KOPT-K1 (cell line): ENCODE measurements around the gene GABRG3.

Experiments
- H3K27ac ChIP-seq: fragments of 200-600 bp; sonication (generic); 2 replicates; pipeline ENCODE4 v1.5.1; 2016; ENCODE audit warnings: antibody characterized with exemption, mild to moderate bottlenecking, low read depth, low read length; ENCODE audit not compliant: poor library complexity, severe bottlenecking
- H3K36me3 ChIP-seq: fragments of 200-600 bp; sonication (generic); 2 replicates; pipeline ENCODE4 v1.5.1; 2017; ENCODE audit warnings: antibody characterized with exemption, mild to moderate bottlenecking, low read length, moderate library complexity; ENCODE audit not compliant: insufficient read depth
- H3K9me3 ChIP-seq: fragments of 200-600 bp; sonication (generic); 2 replicates; pipeline ENCODE4 v1.5.1; 2017; ENCODE audit warnings: antibody characterized with exemption, low read length, mild to moderate bottlenecking; ENCODE audit not compliant: insufficient read depth, poor library complexity, severe bottlenecking

The GABRG3 gene

GRCh38 chr15:27126449-27126848 is 155.5 kb downstream of the GABRG3 start:
- Histone ChIP-seq H3K27ac (no peak overlapping the region), H3K36me3 (no peaks in the 10 kb centered on the region), H3K9me3 (no peaks in the 10 kb centered on the region)

GRCh38 chr15:27127815-27128570 is 157.0 kb downstream of the GABRG3 start:
- no peaks in the 10 kb centered on the region for H3K36me3 ChIP-seq
- H3K9me3 ChIP-seq = no peaks in the 10 kb centered on the region
- H3K27ac ChIP-seq = no peak overlapping the region

DNA sequence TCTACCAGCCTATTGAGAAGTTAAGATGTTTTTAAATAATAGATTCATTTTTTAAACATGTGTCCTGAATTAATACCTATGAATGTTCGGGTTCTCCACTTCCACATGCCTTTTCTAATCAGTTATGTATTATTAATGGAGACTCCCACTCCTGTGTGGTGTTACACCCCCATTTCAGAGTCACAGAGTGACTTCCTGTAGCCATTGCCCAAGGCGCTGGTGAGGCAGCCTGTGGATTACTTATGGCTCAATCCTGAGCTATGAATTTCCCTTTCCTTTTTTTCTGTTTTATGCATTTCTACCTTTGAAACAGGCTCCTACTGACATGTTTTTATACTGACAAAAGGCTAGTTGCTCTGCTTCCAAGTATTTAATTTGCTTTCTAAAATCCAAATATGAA is 162.3 kb downstream of the GABRG3 start:
- Histone ChIP-seq H3K27ac (no peak overlapping the region), H3K36me3 (no peaks in the 10 kb centered on the region), H3K9me3 (no peaks in the 10 kb centered on the region)

DNA sequence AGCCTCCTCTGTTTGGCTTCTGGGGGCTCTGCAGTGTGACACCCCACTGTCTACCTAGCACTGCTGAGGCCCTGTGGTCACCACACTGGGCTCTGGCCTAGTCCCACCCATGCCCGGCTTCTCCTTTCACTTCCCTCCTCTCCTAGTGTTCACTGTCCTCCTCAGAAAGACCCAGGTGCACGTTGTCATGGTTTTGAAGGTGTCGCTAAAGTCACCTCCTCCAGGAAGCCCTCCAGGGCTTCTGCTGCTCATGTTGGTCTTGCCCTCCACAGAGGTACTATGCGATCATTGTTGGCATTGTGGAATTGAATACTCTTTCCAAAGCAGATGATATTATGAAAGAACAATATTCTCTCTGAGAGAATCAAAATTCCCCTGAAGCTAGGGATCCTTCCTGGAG is 163.5 kb downstream of the GABRG3 start:
- Histone ChIP-seq H3K27ac (no peak overlapping the region), H3K36me3 (no peaks in the 10 kb centered on the region), H3K9me3 (no peaks in the 10 kb centered on the region)

GRCh38 chr15:27135151-27135550 is 164.2 kb downstream of the GABRG3 start:
- H3K36me3 ChIP-seq = no peaks in the 10 kb centered on the region
- no peak overlapping the region for H3K27ac ChIP-seq
- no peaks in the 10 kb centered on the region for H3K9me3 ChIP-seq

DNA sequence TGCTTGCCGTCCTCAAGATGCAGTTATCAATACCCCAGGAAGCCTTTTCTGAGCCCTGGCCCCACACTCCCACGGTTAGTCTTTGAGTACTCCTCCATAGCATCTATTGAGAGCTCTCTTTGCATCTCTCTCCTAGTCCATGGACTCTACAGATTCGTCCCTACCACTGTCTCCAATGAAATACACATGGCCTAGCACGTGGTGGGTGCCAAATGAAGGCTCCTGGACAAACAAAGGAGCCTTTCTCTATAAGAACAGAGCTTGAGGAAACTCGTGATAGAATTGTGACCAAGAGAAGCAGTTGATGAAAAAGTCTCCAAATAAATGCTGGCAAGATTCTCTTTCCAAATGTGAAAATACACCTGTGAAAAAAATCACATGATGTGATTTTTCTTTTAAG is 166.1 kb downstream of the GABRG3 start:
- Histone ChIP-seq H3K27ac (no peak overlapping the region), H3K36me3 (no peaks in the 10 kb centered on the region), H3K9me3 (no peaks in the 10 kb centered on the region)

- no peaks in the 10 kb centered on the region for H3K36me3 ChIP-seq
- no peaks in the 10 kb centered on the region for H3K9me3 ChIP-seq
- H3K27ac ChIP-seq = no peak overlapping the region
Observed at GRCh38 chr15:27165590-27165989, 194.6 kb downstream of the GABRG3 start.

DNA sequence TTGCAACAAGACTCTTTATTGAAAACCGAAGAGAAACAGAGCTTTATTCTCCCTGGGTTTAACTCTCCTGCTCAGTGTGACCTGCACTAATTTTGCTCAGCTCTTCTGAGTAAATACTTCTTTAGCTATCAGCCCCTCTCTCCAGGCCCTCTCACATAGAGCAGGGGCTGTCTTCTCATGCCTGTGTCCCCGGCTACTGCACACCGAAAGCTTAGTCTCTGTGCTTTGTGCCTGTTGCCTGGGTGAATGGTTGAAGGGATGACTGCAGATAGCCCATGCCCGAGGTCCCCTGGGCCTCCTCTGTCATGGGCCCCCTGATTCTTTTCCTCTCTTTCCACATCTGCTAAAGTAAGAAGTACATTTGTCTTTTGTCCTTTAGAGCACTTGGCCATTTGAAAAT is 195.9 kb downstream of the GABRG3 start:
- Histone ChIP-seq H3K9me3 (no peaks in the 10 kb centered on the region), H3K36me3 (no peaks in the 10 kb centered on the region), H3K27ac (no peak overlapping the region)

DNA sequence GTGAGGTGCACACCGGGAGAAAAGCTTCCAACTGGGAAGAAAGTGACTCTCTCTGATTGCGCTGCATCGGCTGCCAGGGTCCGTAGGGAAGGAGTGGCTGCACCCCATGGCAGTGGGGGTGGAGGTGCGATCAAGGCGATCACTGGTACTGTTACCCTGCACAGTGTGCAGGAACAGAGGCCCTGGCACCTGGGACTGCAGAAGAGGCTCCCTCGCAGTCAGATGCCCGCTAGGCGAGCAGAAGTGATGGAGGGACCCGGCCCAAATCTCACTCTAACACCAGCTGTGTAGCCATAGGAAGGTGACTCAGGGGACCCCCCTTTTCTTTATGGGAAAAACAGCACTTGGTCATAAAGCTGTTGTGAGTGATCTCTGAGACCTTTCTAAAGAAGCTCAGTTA is 196.8 kb downstream of the GABRG3 start:
- Histone ChIP-seq H3K36me3 (no peaks in the 10 kb centered on the region), H3K27ac (no peak overlapping the region), H3K9me3 (no peaks in the 10 kb centered on the region)

DNA sequence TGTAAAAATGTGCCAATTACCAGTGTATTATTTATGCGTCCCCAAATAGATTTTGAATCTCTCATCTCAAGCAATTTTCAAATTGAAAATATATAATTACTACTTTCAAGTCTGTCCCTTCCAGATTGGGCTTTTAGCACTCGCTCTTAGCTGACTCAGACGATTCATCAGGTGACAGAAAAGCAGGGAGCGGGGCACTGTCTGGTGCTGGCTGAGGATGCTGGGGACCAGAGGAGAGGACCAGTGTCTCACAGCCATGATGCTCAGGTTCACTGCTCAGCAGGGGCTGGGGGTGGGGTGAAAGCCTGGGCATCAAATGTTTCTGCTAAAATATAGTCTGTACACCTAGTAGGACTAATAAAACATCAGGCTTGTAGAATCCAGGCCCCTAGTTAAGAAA is 199.9 kb downstream of the GABRG3 start:
- Histone ChIP-seq H3K36me3 (no peaks in the 10 kb centered on the region), H3K9me3 (no peaks in the 10 kb centered on the region)

DNA sequence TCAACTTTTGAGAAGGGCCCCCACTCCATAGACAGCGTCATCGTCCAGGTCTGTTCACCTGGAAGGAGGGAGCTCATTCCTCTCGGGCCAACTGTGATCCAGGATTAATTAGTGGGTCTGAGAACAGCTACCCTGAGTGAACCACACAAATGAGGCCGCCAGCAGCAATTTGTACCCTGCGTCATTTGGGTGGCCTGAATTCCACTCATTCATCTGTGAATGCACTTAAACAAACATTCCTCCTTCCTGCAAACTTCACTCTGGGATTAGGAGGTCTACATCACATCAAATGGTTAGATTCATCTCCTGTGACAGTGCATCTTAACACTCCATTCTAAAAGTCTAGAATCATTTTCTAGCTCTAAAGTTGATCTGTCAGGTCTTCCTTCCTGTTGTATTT is 201.8 kb downstream of the GABRG3 start:
- Histone ChIP-seq H3K27ac (no peak overlapping the region), H3K9me3 (peaks cover 13% of the 10 kb centered on the region), H3K36me3 (no peaks in the 10 kb centered on the region)

More for the DNA sequence above, 199.9 kb downstream of the GABRG3 start:
- no peak overlapping the region for H3K27ac ChIP-seq

GRCh38 chr15:27175472-27176153 is 204.6 kb downstream of the GABRG3 start:
- Histone ChIP-seq H3K9me3 (peaks cover 13% of the 10 kb centered on the region), H3K36me3 (no peaks in the 10 kb centered on the region), H3K27ac (no peak overlapping the region)

GRCh38 chr15:27176785-27177406 is 205.9 kb downstream of the GABRG3 start:
- H3K36me3 ChIP-seq = no peaks in the 10 kb centered on the region
- no peak overlapping the region for H3K27ac ChIP-seq
- peaks cover 13% of the 10 kb centered on the region for H3K9me3 ChIP-seq

DNA sequence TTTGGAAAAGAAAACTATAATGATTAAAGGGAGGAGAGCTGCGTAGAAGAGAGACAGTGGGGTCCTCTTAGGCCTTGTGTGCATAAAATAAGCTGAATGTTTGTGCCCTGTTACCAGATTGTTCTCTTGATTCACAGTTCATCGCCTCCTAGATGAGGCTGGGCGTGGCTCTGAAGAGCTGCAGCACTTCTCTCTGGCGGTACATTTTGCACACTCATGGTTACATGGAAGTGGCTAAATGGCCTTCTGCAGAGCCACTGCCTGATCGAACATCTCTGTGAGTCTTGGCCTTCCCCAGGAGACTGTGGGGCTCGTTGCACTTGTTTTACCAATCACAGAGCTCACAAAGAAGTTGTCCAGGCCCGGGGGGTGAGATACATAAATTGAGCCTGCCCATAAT is 208.8 kb downstream of the GABRG3 start:
- no peak overlapping the region for H3K27ac ChIP-seq
- no peaks in the 10 kb centered on the region for H3K36me3 ChIP-seq
- peaks cover 13% of the 10 kb centered on the region for H3K9me3 ChIP-seq

- Histone ChIP-seq H3K9me3 (no peaks in the 10 kb centered on the region), H3K36me3 (no peaks in the 10 kb centered on the region), H3K27ac (no peak overlapping the region)
Observed at GRCh38 chr15:27182561-27183110, 211.7 kb downstream of the GABRG3 start.
